Measurements from ENCODE around the gene RERGL.

GRCh38 chr12:18090093-18090492 is at the start of gene RERGL:
- TF ChIP-seq POLR2A (IDR thresholded peaks at IDR 0.05): no peak
- no peak for TF ChIP-seq CTCF (IDR thresholded peaks at IDR 0.05)

All from testis (tissue), 2 donors.